DND-41 (cell line): ENCODE measurements around the gene SLC35D3.

Experiments used
- EZH2 ChIP-seq: IDR thresholded peaks from 3 replicates; pipeline ENCODE4 v1.6.1; 2012; ENCODE audit warnings: borderline replicate concordance, low read depth, mild to moderate bottlenecking, moderate library complexity, low read length, inconsistent platforms; ENCODE audit not compliant: severe bottlenecking
- TF ChIP-seq, protein P1 (sequence below): IDR thresholded peaks from 2 replicates; pipeline ENCODE4 v1.5.1; 2012; ENCODE audit warnings: borderline replicate concordance, low read length, moderate library complexity, mild to moderate bottlenecking; ENCODE audit not compliant: poor library complexity, severe bottlenecking; ENCODE audit errors: extremely low read depth

DNA sequence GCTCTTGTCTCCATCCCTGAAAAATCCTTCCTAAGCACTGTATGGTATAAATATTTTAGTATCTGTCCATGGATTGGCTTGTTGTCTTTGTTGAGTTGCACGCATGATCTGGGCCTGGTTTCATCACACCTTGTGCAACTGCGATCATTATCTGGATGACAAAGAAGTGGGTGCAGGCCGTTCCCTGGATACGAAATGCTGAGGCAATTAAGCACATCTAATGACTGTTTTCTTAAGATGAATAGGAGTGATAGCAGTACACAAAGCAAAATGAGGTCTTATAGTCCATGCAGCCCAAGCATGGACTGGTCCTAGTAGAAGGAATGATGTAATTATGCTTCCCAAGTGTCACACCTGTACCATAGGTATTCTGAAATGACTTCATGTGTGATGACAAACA lies 47.8 kb downstream of the SLC35D3 start:
- TF ChIP-seq, protein P1, sequence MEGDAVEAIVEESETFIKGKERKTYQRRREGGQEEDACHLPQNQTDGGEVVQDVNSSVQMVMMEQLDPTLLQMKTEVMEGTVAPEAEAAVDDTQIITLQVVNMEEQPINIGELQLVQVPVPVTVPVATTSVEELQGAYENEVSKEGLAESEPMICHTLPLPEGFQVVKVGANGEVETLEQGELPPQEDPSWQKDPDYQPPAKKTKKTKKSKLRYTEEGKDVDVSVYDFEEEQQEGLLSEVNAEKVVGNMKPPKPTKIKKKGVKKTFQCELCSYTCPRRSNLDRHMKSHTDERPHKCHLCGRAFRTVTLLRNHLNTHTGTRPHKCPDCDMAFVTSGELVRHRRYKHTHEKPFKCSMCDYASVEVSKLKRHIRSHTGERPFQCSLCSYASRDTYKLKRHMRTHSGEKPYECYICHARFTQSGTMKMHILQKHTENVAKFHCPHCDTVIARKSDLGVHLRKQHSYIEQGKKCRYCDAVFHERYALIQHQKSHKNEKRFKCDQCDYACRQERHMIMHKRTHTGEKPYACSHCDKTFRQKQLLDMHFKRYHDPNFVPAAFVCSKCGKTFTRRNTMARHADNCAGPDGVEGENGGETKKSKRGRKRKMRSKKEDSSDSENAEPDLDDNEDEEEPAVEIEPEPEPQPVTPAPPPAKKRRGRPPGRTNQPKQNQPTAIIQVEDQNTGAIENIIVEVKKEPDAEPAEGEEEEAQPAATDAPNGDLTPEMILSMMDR, result no peak
- TF ChIP-seq EZH2, result no peak
